NCI-H345 treated with DMSO at 0.1 percent for 48 hours (cell line): ENCODE results near the gene IER5.

Experiments used
- DNase-seq: peaks from one replicate; lab custom pipeline; 2025; ENCODE audit not compliant: unreplicated experiment; lab: John Stamatoyannopoulos, UW

The IER5 gene

GRCh38 chr1:181095763-181096184, 7.3 kb downstream of the IER5 start:
- peak; percentile 66 for DNase-seq

- no peak for DNase-seq
Observed at GRCh38 chr1:181097242-181097641, 8.7 kb downstream of the IER5 start.

- no peak for DNase-seq
Observed at GRCh38 chr1:181099152-181100014, 10.9 kb downstream of the IER5 start.

GRCh38 chr1:181100015-181100905, 11.8 kb downstream of the IER5 start:
- DNase-seq = no peak

- DNase-seq = no peak
Observed at GRCh38 chr1:181100934-181101333, 12.4 kb downstream of the IER5 start.

- peak; percentile 78 for DNase-seq
Observed at GRCh38 chr1:181101581-181102226, 13.2 kb downstream of the IER5 start.

- no peak for DNase-seq
Observed at GRCh38 chr1:181102841-181103240, 14.3 kb downstream of the IER5 start.

- DNase-seq = no peak
Observed at GRCh38 chr1:181103399-181103798, 14.9 kb downstream of the IER5 start.

- DNase-seq = no peak
Observed at GRCh38 chr1:181104042-181104789, 15.7 kb downstream of the IER5 start.

GRCh38 chr1:181104790-181105133, 16.3 kb downstream of the IER5 start:
- no peak for DNase-seq

GRCh38 chr1:181105134-181106021, 16.9 kb downstream of the IER5 start:
- peak; percentile 84 for DNase-seq

GRCh38 chr1:181106022-181106312, 17.5 kb downstream of the IER5 start:
- no peak for DNase-seq

GRCh38 chr1:181106479-181106878, 18.0 kb downstream of the IER5 start:
- DNase-seq = no peak

- DNase-seq = no peak
Observed at GRCh38 chr1:181107711-181108110, 19.2 kb downstream of the IER5 start.

- DNase-seq = no peak
Observed at GRCh38 chr1:181108304-181108867, 19.9 kb downstream of the IER5 start.

- DNase-seq = peak; percentile 17
Observed at GRCh38 chr1:181110013-181110412, 21.5 kb downstream of the IER5 start.

GRCh38 chr1:181111559-181111958, 23.1 kb downstream of the IER5 start:
- no peak for DNase-seq

GRCh38 chr1:181112071-181112929, 23.8 kb downstream of the IER5 start:
- no peak for DNase-seq
